Gastrocnemius medialis (tissue), 4 donors: ENCODE results near the gene TTLL7. TPM values are rescaled to one million over a fixed set of nuclear protein-coding genes. Genes with fewer than 3 reads are reported as not detected.
A peak's percentile ranks its signal among the peaks of the same experiment; 100 is the strongest.

Experiments used
- ATAC-seq, 2 donors: fragments of 150-250 bp; one replicate each; pipeline ENCODE4 v1.9.1; 2016
- DNase-seq, 2 donors: peaks; one replicate each; pipeline ENCODE4 v3.0.0-alpha.2; 2019
- H3K27ac ChIP-seq, 4 donors: fragments of 200-600 bp; sonication (generic); 1 replicate in 1 of 4; 2 replicates in 3 of 4; pipeline ENCODE4 v1.5.1; 2016 to 2018; ENCODE audit warnings: mild to moderate bottlenecking in 2 of 4, moderate library complexity in 1 of 4
- H3K27me3 ChIP-seq, 3 donors: fragments of 200-600 bp; sonication (generic) in 2 of 3; 1 replicate in 1 of 3; 2 replicates in 2 of 3; pipeline versions ENCODE4 v1.5.1 to v1.6.0; 2016 to 2019; ENCODE audit warnings: mild to moderate bottlenecking in 1 of 3, moderate library complexity in 1 of 3
- H3K36me3 ChIP-seq, 2 donors: fragments of 200-600 bp; sonication (generic) in 1 of 2; one replicate each; pipeline ENCODE4 v1.5.1; 2017 to 2018
- H3K4me1 ChIP-seq, 2 donors: fragments of 200-600 bp; sonication (generic) in 1 of 2; one replicate each; pipeline ENCODE4 v1.5.1; 2016 to 2017; ENCODE audit warnings: mild to moderate bottlenecking in 2 of 2
- H3K4me3 ChIP-seq, 4 donors: fragments of 200-600 bp; sonication (generic) in 3 of 4; 1 replicate in 1 of 4; 2 replicates in 3 of 4; pipeline ENCODE4 v1.5.1; 2016 to 2019; ENCODE audit warnings: mild to moderate bottlenecking in 2 of 4
- H3K9me3 ChIP-seq, 3 donors: fragments of 200-600 bp; sonication (generic) in 2 of 3; 1 replicate in 1 of 3; 2 replicates in 2 of 3; pipeline ENCODE4 v1.5.1; 2016 to 2019
- CTCF ChIP-seq, 5 experiments: fragments of 450-650 bp in 3 of 5; fragments of 200-600 bp in 2 of 5; sonication (generic) in 2 of 5; IDR thresholded peaks in 4 of 5; conservative IDR thresholded peaks in 1 of 5; 1 replicate in 4 of 5; 2 replicates in 1 of 5; pipeline ENCODE4 v1.5.1; 2016 to 2019; ENCODE audit warnings: antibody characterized with exemption in 5 of 5, mild to moderate bottlenecking in 3 of 5, moderate library complexity in 3 of 5
- POLR2A ChIP-seq, 2 donors: fragments of 450-650 bp; IDR thresholded peaks; one replicate each; pipeline ENCODE4 v1.6.1; 2017; ENCODE audit warnings: antibody characterized with exemption in 2 of 2, mild to moderate bottlenecking in 2 of 2, moderate library complexity in 2 of 2
- in situ Hi-C, 4 donors: fragments of 200-750 bp; cut with MboI; loops; one replicate each; pipeline versions ENCODE4 v1.15.0 to v1.8.0; 2017; ENCODE audit warnings: low sequenced_read_pairs in 4 of 4
- intact Hi-C: fragments of 100-400 bp; cut with DNase I; formaldehyde crosslinking; loops from one replicate; pipeline ENCODE4 v1.15.1; 2023; ENCODE audit warnings: low total_unique reads
- total RNA-seq, 4 donors: library from RNA; depleted of rRNA; stranded (reverse); fragments of >200 nt; gene quantifications; one replicate each; pipeline versions ENCODE4 v1.1.0 to v1.2.3, GENCODE V29; 2016

Gene TTLL7
- total RNA-seq, 4 donors from 2014 or later: 8.2 to 22.9 (median 12.3) TPM

GRCh38 chr1:83998205-83998497 is 781 bp downstream of the TTLL7 start:
- Histone ChIP-seq H3K4me1 (peaks cover 13 to 17% of the 10 kb centered on the region in 2 donors), H3K36me3 (no peaks in the 10 kb centered on the region), H3K27ac (peak overlapping the region; percentile 81 to 90 (median 86)), H3K9me3 (no peaks in the 10 kb centered on the region), H3K27me3 (no peaks in the 10 kb centered on the region), H3K4me3 (peak overlapping the region; percentile 65 to 93 (median 89))
- intact Hi-C loops (loop anchor here (2.0 to 10.0 kb wide), 4 partner anchors 79 to 509 kb away; partner anchors contain the start of genes GNG5 and SPATA1), in situ Hi-C loops (no loop called here)
- DNase-seq: no peak
- peak in 1 of 2 donors; percentile 24 for ATAC-seq
- no peak for TF ChIP-seq POLR2A (IDR thresholded peaks at IDR 0.05)
- no peak for TF ChIP-seq CTCF (IDR thresholded peaks at IDR 0.05 in 4 of 5, conservative IDR thresholded peaks at IDR 0.05 in 1 of 5)

GRCh38 chr1:83997631-83998030 is 1.3 kb downstream of the TTLL7 start:
- in situ Hi-C loops: no loop called here
- peak overlapping the region in 2 of 4 donors; percentile 89 to 93 for H3K4me3 ChIP-seq
- DNase-seq (no peak), ATAC-seq (no peak)
- H3K36me3 ChIP-seq: no peaks in the 10 kb centered on the region
- H3K9me3 ChIP-seq: no peaks in the 10 kb centered on the region
- peaks cover 13 to 17% of the 10 kb centered on the region in 2 donors for H3K4me1 ChIP-seq
- TF ChIP-seq CTCF (IDR thresholded peaks at IDR 0.05 in 4 of 5, conservative IDR thresholded peaks at IDR 0.05 in 1 of 5) (no peak), POLR2A (IDR thresholded peaks at IDR 0.05) (no peak)
- H3K27ac ChIP-seq: no peak overlapping the region
- no peaks in the 10 kb centered on the region for H3K27me3 ChIP-seq
- intact Hi-C loops: loop anchor here (2.0 to 10.0 kb wide), 4 partner anchors 80 to 509 kb away; partner anchors contain the start of genes GNG5 and SPATA1

- no peak for DNase-seq
- in situ Hi-C loops (no loop called here), intact Hi-C loops (loop anchor here (5.0 to 10.0 kb wide), 3 partner anchors 81 to 298 kb away; no protein-coding TSS in a partner anchor)
- TF ChIP-seq CTCF (IDR thresholded peaks at IDR 0.05 in 4 of 5, conservative IDR thresholded peaks at IDR 0.05 in 1 of 5) (no peak), POLR2A (IDR thresholded peaks at IDR 0.05) (no peak)
- Histone ChIP-seq H3K4me1 (peaks cover 13 to 17% of the 10 kb centered on the region in 2 donors), H3K36me3 (no peaks in the 10 kb centered on the region), H3K9me3 (no peaks in the 10 kb centered on the region), H3K27me3 (no peaks in the 10 kb centered on the region), H3K27ac (no peak overlapping the region), H3K4me3 (no peak overlapping the region)
- ATAC-seq: no peak
These were observed 2.3 kb downstream of the TTLL7 start for GRCh38 chr1:83996621-83997020.

- Histone ChIP-seq H3K9me3 (no peaks in the 10 kb centered on the region), H3K27me3 (no peaks in the 10 kb centered on the region), H3K36me3 (no peaks in the 10 kb centered on the region), H3K4me1 (peaks cover 10 to 17% of the 10 kb centered on the region in 2 donors), H3K4me3 (no peak overlapping the region), H3K27ac (no peak overlapping the region)
- TF ChIP-seq POLR2A (IDR thresholded peaks at IDR 0.05) (no peak), CTCF (IDR thresholded peaks at IDR 0.05 in 4 of 5, conservative IDR thresholded peaks at IDR 0.05 in 1 of 5) (no peak)
- intact Hi-C loops (loop anchor here (5.0 to 10.0 kb wide), 3 partner anchors 81 to 299 kb away; no protein-coding TSS in a partner anchor), in situ Hi-C loops (no loop called here)
- ATAC-seq: no peak
- DNase-seq: no peak
These were observed 2.7 kb downstream of the TTLL7 start for GRCh38 chr1:83996191-83996590.

GRCh38 chr1:83995649-83996048 is 3.3 kb downstream of the TTLL7 start:
- ATAC-seq (no peak), DNase-seq (no peak)
- in situ Hi-C loops: no loop called here
- Histone ChIP-seq H3K4me3 (no peak overlapping the region), H3K36me3 (no peaks in the 10 kb centered on the region), H3K27me3 (no peaks in the 10 kb centered on the region), H3K27ac (no peak overlapping the region), H3K9me3 (no peaks in the 10 kb centered on the region), H3K4me1 (peaks cover 7 to 17% of the 10 kb centered on the region in 2 donors)
- TF ChIP-seq CTCF (IDR thresholded peaks at IDR 0.05 in 4 of 5, conservative IDR thresholded peaks at IDR 0.05 in 1 of 5): no peak
- no peak for TF ChIP-seq POLR2A (IDR thresholded peaks at IDR 0.05)
- intact Hi-C loops: loop anchor here (5.0 to 10.0 kb wide), 3 partner anchors 82 to 299 kb away; no protein-coding TSS in a partner anchor
